Measurements from ENCODE around the gene TMEM179.

Gene TMEM179

DNA sequence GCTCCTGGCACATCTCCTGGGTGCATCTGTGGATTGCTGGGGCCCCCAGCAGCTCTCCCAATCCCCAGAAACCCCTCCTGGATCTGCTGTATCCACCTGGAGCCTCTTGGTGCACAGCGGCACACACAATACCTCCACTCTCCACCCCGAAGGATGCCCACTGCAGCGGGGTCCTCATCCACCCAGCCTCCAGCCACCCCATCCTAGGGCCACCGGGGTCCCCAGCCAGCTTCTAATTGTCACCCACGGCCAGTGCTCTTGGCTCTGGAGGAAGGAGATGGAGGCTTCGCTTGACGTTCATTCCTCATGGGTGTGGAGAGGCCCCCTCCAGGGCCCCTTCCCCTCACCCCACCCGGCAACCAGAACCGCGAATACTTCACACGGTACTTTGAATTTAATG, 31.6 kb upstream of the TMEM179 start:
- TF ChIP-seq SIN3A (IDR thresholded peaks at IDR 0.05; ENCODE audit: borderline replicate concordance, insufficient read depth, low read length) (no peak), FOXP2 (optimal IDR thresholded peaks at IDR 0.05; ENCODE audit: borderline replicate concordance, extremely low read depth, extremely low read length, insufficient read depth) (no peak)
- TF ChIP-seq, protein P1, sequence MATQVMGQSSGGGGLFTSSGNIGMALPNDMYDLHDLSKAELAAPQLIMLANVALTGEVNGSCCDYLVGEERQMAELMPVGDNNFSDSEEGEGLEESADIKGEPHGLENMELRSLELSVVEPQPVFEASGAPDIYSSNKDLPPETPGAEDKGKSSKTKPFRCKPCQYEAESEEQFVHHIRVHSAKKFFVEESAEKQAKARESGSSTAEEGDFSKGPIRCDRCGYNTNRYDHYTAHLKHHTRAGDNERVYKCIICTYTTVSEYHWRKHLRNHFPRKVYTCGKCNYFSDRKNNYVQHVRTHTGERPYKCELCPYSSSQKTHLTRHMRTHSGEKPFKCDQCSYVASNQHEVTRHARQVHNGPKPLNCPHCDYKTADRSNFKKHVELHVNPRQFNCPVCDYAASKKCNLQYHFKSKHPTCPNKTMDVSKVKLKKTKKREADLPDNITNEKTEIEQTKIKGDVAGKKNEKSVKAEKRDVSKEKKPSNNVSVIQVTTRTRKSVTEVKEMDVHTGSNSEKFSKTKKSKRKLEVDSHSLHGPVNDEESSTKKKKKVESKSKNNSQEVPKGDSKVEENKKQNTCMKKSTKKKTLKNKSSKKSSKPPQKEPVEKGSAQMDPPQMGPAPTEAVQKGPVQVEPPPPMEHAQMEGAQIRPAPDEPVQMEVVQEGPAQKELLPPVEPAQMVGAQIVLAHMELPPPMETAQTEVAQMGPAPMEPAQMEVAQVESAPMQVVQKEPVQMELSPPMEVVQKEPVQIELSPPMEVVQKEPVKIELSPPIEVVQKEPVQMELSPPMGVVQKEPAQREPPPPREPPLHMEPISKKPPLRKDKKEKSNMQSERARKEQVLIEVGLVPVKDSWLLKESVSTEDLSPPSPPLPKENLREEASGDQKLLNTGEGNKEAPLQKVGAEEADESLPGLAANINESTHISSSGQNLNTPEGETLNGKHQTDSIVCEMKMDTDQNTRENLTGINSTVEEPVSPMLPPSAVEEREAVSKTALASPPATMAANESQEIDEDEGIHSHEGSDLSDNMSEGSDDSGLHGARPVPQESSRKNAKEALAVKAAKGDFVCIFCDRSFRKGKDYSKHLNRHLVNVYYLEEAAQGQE (IDR thresholded peaks at IDR 0.05; ENCODE audit: insufficient read depth in 1 of 2, low read depth in 2 of 2, low read length in 2 of 2) = no peak

DNA sequence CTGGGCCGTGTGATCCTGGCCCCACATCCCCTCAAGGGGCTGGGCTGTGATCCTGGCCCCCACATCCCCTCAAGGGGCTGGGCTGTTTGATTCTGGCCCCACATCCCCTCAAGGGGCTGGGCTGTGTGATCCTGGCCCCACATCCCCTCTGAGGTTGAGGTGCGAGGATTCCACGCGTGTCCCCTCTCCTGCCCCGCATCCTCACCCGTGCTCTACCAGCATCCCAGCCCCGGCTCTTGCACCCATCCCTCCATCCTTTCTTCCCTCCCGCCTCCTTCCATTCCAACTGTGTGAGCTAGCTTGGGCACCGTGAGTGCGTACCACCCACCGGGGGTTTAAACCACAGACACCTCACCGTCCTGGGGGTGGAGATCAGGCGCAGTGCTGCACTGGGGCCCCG, 31.1 kb upstream of the TMEM179 start:
- no peak for TF ChIP-seq POLR2AphosphoS5 (IDR thresholded peaks at IDR 0.05; ENCODE audit: low read depth, low read length)
- no peak for TF ChIP-seq FOXP2 (optimal IDR thresholded peaks at IDR 0.05; ENCODE audit: borderline replicate concordance, extremely low read depth, extremely low read length, insufficient read depth)
- TF ChIP-seq SIN3A (IDR thresholded peaks at IDR 0.05; ENCODE audit: borderline replicate concordance, insufficient read depth, low read length) = no peak
- TF ChIP-seq TAF1 (IDR thresholded peaks at IDR 0.05; ENCODE audit: borderline replicate concordance, insufficient read depth, low read length) = no peak
- TF ChIP-seq, protein P1 (IDR thresholded peaks at IDR 0.05; ENCODE audit: insufficient read depth in 1 of 2, low read depth in 2 of 2, low read length in 2 of 2) = no peak

DNA sequence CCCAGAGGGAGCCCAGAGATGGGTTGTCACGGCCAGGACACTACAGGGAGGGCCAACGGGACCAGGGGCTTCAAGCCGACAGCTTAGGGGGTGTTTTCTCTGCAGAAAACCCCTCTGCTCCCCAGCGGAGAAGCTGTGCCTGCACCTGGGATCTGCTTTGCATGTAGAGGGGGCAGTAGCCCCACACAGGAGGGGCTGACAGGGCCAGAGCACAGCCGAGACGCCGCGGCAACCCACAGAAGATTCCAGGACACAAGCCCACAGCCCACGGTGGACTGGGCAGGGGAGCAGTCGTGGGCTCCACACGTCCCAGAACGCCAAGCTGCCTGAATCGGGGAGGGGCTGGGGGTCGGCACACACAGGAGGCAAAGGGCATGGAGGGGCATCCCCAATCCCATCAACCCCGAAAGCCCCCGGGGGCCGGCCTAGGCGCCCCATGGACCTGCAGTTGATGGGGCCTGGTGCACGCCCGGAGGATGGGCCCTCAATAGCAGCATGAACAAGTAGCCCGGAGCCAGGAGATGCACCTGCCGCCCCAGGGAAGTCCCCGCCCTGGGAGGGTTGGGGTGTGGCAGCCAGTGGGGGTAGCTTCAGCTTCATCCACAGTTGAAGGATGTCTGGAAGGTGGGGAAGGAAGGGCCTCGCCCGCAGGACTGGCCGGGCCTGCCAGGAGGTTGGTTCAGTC, 30.5 kb upstream of the TMEM179 start:
- TF ChIP-seq TAF1 (IDR thresholded peaks at IDR 0.05; ENCODE audit: borderline replicate concordance, insufficient read depth, low read length) (no peak), FOXP2 (optimal IDR thresholded peaks at IDR 0.05; ENCODE audit: borderline replicate concordance, extremely low read depth, extremely low read length, insufficient read depth) (no peak), SIN3A (IDR thresholded peaks at IDR 0.05; ENCODE audit: borderline replicate concordance, insufficient read depth, low read length) (no peak), POLR2AphosphoS5 (IDR thresholded peaks at IDR 0.05; ENCODE audit: low read depth, low read length) (no peak)
- TF ChIP-seq, protein P1 (IDR thresholded peaks at IDR 0.05; ENCODE audit: insufficient read depth in 1 of 2, low read depth in 2 of 2, low read length in 2 of 2) = no peak

DNA sequence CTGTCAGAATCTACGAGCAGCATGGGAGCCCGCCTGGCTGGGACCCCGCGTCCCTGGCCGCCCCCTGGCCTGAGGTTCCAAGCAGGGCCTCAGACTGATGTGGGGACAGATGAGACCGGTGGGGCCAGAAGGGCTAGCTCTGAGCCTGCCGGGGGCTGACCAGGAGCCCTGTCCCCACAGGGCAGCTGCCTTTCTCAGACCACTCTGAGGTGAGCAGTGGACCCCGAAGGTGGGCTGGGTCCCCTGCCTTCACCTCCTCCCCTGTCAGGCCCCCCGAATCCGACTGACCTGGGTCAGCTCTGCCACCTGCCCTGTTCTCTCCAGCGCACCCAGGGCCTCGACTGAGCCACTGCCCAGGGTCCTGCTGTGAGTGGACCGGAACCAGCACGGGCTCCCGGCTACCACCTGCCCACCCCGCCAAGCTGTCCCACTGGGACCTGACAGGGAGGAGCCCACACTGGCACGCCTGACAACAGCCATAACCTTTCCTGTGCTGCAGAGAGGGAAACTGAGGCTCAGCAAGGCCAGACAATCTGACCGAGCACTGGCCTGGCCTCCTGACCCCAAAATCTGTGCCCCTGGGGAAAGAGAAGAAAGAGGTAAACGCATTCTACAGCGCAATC, 29.7 kb upstream of the TMEM179 start:
- TF ChIP-seq TAF1 (IDR thresholded peaks at IDR 0.05; ENCODE audit: borderline replicate concordance, insufficient read depth, low read length) (no peak), FOXP2 (optimal IDR thresholded peaks at IDR 0.05; ENCODE audit: borderline replicate concordance, extremely low read depth, extremely low read length, insufficient read depth) (no peak), SIN3A (IDR thresholded peaks at IDR 0.05; ENCODE audit: borderline replicate concordance, insufficient read depth, low read length) (no peak), POLR2AphosphoS5 (IDR thresholded peaks at IDR 0.05; ENCODE audit: low read depth, low read length) (no peak)
- TF ChIP-seq, protein P1 (IDR thresholded peaks at IDR 0.05; ENCODE audit: insufficient read depth in 1 of 2, low read depth in 2 of 2, low read length in 2 of 2) = no peak
